DMS153 treated with DMSO at 0.1 percent for 48 hours (cell line): ENCODE data around the gene CFAP410.

Experiments
- DNase-seq: peaks from one replicate; lab custom pipeline; 2025; ENCODE audit not compliant: unreplicated experiment; lab: John Stamatoyannopoulos, UW

The CFAP410 gene

GRCh38 chr21:44331650-44332307 lies 7.4 kb downstream of the CFAP410 start:
- DNase-seq = no peak

- DNase-seq = no peak
Observed at GRCh38 chr21:44331209-44331608, 8.0 kb downstream of the CFAP410 start.

GRCh38 chr21:44330698-44331097 lies 8.5 kb downstream of the CFAP410 start:
- DNase-seq = no peak

DNA sequence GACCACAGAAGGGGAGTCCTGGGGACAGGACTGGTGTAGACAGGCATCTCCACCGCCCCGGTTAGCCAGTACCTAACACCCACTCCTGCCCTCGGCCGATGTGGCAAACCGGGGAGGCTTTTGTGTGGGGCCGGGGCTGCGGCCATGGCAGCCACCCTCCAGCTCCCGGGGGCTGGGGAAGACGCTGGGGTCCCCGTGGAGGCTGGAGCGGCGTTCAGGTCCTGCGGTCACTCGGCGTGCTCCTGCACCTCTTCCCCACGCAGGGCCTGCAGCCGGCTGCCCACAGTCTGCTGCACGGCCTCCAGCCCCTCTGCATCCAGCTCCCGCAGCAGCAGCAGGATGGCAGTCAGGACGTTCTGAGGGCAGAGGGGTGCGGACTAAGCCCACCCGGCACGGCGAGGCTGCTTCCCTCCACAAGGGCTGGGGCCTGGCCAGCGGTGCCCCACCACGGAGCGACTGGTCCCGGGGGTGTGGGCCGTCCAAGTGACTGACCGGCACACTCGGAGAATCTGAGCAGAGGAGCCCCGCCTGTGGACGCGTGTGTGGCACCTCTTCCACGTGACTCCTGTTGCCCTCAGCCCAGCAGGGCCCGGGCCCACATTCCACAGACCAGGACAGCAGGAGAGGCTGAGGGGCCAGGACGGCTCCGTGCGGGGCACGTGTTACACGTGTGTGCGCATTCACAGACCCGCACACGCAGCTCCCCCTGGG lies 9.1 kb downstream of the CFAP410 start:
- DNase-seq = no peak

DNA sequence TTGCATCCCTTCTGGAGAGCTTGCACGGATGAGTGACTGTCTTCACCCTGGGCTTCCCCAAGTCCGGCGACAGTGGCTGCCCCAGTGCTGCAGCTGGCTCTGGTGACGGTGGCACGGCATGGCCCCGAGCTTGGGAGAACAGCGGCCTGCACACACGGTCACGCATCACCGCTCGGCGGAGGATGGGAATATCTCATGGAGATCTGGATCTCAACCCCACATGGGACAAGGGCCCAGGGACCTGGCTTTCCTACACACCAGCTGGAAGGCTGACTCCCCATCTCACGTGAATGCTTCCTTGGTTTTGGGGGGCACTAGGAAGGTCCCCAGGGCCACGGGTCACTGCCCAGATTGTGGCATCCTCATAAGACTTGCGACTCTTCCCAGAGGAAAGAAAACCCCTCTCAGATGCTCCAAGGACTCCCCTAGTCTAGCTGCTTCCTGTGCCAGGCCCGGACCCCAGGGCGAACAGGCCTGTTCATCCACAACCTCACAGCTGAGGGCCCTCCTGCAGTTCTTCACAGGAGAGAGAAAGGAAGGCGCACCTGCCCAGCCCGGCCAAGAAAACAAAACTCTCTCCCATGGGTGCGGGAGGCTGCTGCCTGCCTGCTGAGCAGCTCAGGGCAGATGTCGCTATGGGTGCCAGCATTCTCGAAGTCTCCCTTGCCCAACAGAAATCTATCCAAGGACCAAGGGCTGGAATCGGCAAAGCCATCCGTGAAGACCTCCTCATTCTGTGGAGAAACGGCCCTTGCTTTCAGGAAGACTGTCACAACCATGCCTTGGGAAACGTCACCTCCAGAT lies 9.9 kb downstream of the CFAP410 start:
- no peak for DNase-seq

GRCh38 chr21:44328242-44328895 lies 10.8 kb downstream of the CFAP410 start:
- DNase-seq = no peak

DNA sequence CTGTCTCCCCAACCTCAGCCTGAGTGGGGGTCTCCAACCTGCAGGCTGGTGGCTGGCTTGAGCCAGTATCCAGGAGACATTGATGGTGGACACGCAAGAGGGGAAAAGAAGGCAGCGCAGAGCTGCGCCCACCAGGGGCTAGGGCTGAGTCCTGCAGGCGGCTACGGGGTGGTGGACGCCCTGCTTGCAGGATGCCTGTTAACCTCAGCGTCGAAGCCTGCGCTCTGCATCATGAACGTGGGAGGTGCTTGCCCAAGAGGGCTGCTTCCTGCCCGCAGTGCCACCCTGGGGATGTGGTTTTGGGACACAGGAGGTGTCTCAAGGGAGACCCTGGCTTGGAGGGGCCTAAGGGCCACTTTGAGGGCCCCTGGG lies 11.6 kb downstream of the CFAP410 start:
- no peak for DNase-seq

DNA sequence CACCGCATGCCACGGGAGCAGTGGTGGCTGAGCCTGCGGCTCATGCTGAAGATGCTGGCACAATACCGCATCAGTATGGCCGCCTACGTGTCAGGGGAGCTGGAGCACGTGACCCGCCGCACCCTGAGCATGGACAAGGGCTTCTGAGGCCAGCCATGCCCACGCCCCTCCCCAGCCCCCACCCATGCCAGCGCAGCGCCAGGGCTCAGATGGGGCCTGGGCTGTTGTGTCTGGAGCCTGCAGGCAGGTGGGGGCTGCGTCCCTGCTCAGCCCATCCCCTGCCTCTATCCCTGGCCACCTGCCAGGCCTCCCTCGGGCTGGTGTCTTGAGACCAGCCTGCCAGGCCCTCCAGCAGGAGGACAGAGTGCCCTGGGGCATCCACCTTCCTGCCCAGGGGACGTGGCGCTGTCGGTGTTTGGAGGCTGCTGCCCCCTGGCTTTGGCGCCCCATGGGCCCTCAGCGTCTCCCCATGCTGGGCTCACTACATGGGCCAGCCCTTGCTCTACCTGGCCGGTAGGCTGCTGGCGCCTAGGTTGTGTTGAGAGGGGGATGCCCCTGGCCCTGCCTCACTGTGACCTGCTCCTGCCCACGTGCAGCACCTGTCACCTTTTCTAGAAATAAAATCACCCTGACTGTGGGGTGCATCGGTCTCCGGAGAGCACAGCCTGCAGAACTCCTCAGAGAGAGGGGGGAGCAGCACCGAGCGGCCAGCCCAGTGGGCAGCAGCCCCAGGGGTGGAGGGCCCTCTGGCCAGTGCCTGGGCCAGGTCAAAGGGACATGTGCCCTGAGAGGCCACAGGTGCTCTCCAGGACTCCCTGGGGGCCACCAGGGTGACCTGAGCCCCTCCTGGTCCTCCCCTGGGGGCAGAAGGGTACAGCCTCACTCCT lies 12.2 kb downstream of the CFAP410 start:
- no peak for DNase-seq

DNA sequence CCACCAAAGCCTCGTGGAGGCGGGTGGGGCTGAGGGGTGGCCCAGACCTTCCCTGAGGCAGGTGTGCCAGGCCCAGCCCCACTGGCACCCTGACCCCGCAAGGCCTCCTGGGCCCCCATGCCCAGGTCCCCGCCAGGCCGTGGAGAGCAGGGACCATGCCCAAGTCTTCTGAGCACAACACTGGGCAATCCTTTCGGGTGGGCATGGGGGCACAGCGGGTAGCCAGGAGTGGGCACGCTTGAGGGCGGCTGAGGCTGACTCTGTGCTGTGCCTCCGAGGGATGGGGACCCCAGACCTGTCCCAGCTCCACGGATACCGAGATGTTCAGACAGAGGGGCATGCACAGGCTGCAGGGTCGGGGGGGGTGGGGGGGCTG lies 12.9 kb downstream of the CFAP410 start:
- no peak for DNase-seq

GRCh38 chr21:44325386-44326271 lies 13.6 kb downstream of the CFAP410 start:
- DNase-seq = no peak

- DNase-seq = no peak
Observed at GRCh38 chr21:44324854-44325107, 14.4 kb downstream of the CFAP410 start.

DNA sequence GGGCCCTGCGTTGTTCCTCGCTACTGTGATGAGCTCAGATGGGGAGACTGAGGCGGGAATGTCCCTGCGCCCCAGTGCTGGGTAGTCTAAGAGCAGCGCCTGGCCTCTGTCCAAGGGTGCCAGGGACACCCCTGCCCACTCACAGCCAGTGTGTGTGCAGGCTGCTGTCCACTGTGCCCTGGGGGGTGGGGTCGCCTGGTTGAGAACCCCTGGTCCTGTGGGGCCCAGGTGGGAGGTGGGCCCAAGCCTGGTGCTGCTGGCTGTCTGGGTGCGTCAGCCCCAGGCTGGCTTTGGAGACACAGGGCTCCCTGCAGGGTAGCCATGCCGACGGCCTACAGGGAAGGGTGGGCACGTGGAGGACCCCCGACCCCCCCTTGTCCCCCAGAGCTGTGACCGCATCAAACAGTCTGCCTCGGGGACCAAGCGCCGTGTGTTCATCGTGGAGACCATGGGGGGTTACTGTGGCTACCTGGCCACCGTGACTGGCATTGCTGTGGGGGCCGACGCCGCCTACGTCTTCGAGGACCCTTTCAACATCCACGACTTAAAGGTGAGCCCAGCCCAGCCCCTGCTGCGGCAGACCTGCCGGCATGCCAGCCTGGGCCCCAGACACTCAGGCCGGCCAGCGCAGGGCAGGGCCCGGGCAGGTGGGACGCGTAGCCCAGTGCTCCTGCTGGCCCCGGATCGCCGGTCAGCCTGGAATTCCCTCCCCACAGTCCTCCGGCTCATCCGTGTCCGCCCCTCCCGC lies 14.9 kb downstream of the CFAP410 start:
- DNase-seq = no peak

DNA sequence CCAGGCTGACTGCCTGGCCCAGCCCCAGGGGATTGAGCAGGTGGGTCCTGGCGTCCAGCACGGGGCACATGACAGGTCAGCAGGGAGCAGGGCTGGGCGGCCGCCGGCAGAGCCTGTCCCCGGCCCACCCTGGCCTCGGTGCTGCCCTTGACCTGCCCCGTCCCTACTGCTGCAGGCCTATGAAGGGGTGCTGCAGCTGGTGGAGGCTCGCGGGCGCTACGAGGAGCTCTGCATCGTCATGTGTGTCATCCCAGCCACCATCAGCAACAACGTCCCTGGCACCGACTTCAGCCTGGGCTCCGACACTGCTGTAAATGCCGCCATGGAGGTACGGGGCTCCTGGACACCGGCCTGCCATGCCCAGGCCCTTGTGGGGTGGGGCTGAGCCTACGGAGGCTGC lies 15.6 kb downstream of the CFAP410 start:
- no peak for DNase-seq

- DNase-seq = no peak
Observed at GRCh38 chr21:44322621-44323325, 16.4 kb downstream of the CFAP410 start.

GRCh38 chr21:44321846-44322450 lies 17.2 kb downstream of the CFAP410 start:
- no peak for DNase-seq

GRCh38 chr21:44320847-44321246 lies 18.3 kb downstream of the CFAP410 start:
- DNase-seq = no peak

DNA sequence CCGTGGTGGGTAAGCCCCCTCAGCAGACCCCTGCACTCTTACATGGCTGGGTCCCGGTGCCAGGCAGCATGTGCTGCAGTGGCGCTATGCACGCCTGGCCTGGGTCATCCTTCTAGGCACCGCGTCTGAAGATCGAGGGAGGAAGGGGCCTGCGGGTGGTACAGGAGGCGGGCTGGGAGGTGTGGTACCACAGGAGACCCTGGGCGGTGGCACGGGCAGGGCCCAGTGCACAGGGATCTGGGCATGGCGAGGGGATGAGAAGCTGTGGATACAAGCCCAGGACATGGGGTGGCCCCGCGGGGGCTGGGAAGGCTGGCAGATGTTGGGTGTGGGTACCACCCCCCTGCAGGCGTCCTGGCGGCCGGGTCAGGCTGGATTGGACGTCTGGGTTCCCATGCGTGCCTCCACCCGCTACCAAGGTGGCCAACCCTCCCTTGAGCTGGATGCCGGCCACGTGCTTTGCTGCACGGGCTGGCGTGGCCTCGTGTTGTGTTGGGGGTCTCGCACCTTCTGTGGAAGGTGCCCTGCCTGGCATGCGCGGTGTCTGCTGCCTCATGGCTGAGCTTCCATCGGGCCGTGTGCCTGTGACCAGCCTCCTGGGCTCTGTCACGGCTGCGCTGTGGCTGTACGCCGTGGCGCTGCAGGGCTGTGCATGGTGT lies 19.7 kb downstream of the CFAP410 start:
- DNase-seq = no peak
